IMR-90 (cell line): ENCODE data around the gene GBP3. TPM values are rescaled to one million over a fixed set of nuclear protein-coding genes. Genes with fewer than 3 reads are reported as not detected.

Experiments used
- ATAC-seq: fragments of 200-7000 bp; cut with Tn5 transposase; 2 replicates; pipeline ENCODE4 v1.9.1; 2020; ENCODE audit warnings: low read depth, mild to moderate bottlenecking, moderate library complexity
- BruUV-seq: library from RNA; stranded (reverse); fragments of 400-500 nt; replicated peaks from 2 replicates; lab custom pipeline; 2021; lab: Mats Ljungman, UMichigan
- CTCF ChIA-PET: fragments of 300-600 bp; formaldehyde crosslinking; extraction: SDS; loops from one replicate; lab custom pipeline; 2021; ENCODE audit warnings: antibody characterized with exemption; lab: Yijun Ruan, JAX
- POLR2A ChIA-PET: fragments of 300-600 bp; sonication (Branson Sonifier 250); formaldehyde crosslinking; loops from one replicate; lab custom pipeline; 2022; ENCODE audit warnings: antibody characterized with exemption; ENCODE audit not compliant: unreplicated experiment; lab: Charles Lee
- DNase-seq: peaks from one replicate; pipeline ENCODE4 v3.0.0; 2013
- H2AFZ ChIP-seq: replicated peaks from 2 replicates; pipeline ENCODE3; 2013; ENCODE audit warnings: low read length, mild to moderate bottlenecking; ENCODE audit not compliant: poor library complexity
- H2AK5ac ChIP-seq: 2 replicates; pipeline ENCODE4 v1.6.1; 2013; ENCODE audit warnings: low read depth, low read length, inconsistent platforms
- H2AK9ac ChIP-seq: replicated peaks from 2 replicates; pipeline ENCODE3; 2013; ENCODE audit warnings: mild to moderate bottlenecking, low read depth, low read length, moderate library complexity; ENCODE audit not compliant: poor library complexity
- H2BK120ac ChIP-seq: 2 replicates; pipeline ENCODE4 v1.6.1; 2013; ENCODE audit warnings: low read depth, low read length, inconsistent platforms
- H2BK15ac ChIP-seq: 3 replicates; pipeline ENCODE4 v1.6.1; 2013; ENCODE audit warnings: low read depth, low read length, inconsistent platforms
- H2BK20ac ChIP-seq: 2 replicates; pipeline ENCODE4 v1.6.1; 2013; ENCODE audit warnings: low read depth, mild to moderate bottlenecking, inconsistent platforms, low read length, moderate library complexity
- H2BK5ac ChIP-seq: 2 replicates; pipeline ENCODE4 v1.6.1; 2013; ENCODE audit warnings: mild to moderate bottlenecking, low read depth, low read length, inconsistent platforms; ENCODE audit not compliant: poor library complexity, severe bottlenecking
- H3K14ac ChIP-seq: replicated peaks from 2 replicates; pipeline ENCODE4 v1.6.1; 2013; ENCODE audit warnings: low read depth, low read length, inconsistent platforms
- H3K18ac ChIP-seq: 2 replicates; pipeline ENCODE4 v1.6.1; 2013; ENCODE audit warnings: low read depth, low read length, control low read depth
- H3K23ac ChIP-seq: 2 replicates; pipeline ENCODE4 v1.6.1; 2013; ENCODE audit warnings: low read depth, low read length, inconsistent platforms
- H3K27ac ChIP-seq: 2 replicates; pipeline ENCODE4 v1.5.1; 2013; ENCODE audit warnings: mild to moderate bottlenecking, control low read depth, low read length; ENCODE audit not compliant: insufficient read depth
- H3K27me3 ChIP-seq: 2 replicates; pipeline ENCODE4 v1.6.1; 2013; ENCODE audit warnings: low read length; ENCODE audit not compliant: control insufficient read depth, insufficient read depth
- H3K36me3 ChIP-seq: 2 replicates; pipeline ENCODE4 v1.6.1; 2013; ENCODE audit warnings: low read length, mixed read lengths; ENCODE audit not compliant: control insufficient read depth, insufficient read depth
- H3K4ac ChIP-seq: 2 replicates; pipeline ENCODE4 v1.6.1; 2013; ENCODE audit warnings: low read depth, low read length, inconsistent platforms
- H3K4me1 ChIP-seq: 2 replicates; pipeline ENCODE4 v1.6.1; 2013; ENCODE audit warnings: low read length, mixed read lengths; ENCODE audit not compliant: control insufficient read depth, insufficient read depth
- H3K4me2 ChIP-seq: 2 replicates; pipeline ENCODE4 v1.6.1; 2013; ENCODE audit warnings: low read depth, mild to moderate bottlenecking, control low read depth, low read length, moderate library complexity
- H3K4me3 ChIP-seq: 2 replicates; pipeline ENCODE4 v1.5.1; 2013; ENCODE audit warnings: low read depth, mild to moderate bottlenecking, control low read depth, low read length, moderate library complexity; ENCODE audit not compliant: insufficient read depth
- H3K56ac ChIP-seq: 2 replicates; pipeline ENCODE4 v1.6.1; 2013; ENCODE audit warnings: low read length, inconsistent platforms; ENCODE audit not compliant: insufficient read depth; ENCODE audit errors: extremely low read depth
- H3K79me1 ChIP-seq, 2 experiments: 2 replicates each; pipeline ENCODE4 v1.6.1; 2013; ENCODE audit warnings: low read length in 2 of 2, inconsistent platforms in 1 of 2, low read depth in 1 of 2
- H3K9ac ChIP-seq: 2 replicates; pipeline ENCODE4 v1.6.1; 2013; ENCODE audit warnings: low read depth, low read length, control low read depth
- H3K9me1 ChIP-seq: 2 replicates; pipeline ENCODE4 v1.6.1; 2013; ENCODE audit warnings: low read length, inconsistent platforms; ENCODE audit not compliant: insufficient read depth
- H3K9me3 ChIP-seq: 2 replicates; pipeline ENCODE4 v1.6.1; 2013; ENCODE audit warnings: low read length; ENCODE audit not compliant: control insufficient read depth, insufficient read depth
- H4K20me1 ChIP-seq: 2 replicates; pipeline ENCODE4 v1.6.1; 2013; ENCODE audit warnings: low read length, inconsistent platforms; ENCODE audit not compliant: insufficient read depth
- H4K5ac ChIP-seq: 2 replicates; pipeline ENCODE4 v1.6.1; 2013; ENCODE audit warnings: mild to moderate bottlenecking, low read depth, low read length, control low read depth
- H4K8ac ChIP-seq, 2 experiments: 2 replicates each; pipeline ENCODE4 v1.6.1; 2013; ENCODE audit warnings: low read depth in 2 of 2, low read length in 2 of 2, control low read depth in 1 of 2, inconsistent platforms in 1 of 2
- H4K91ac ChIP-seq: 2 replicates; pipeline ENCODE4 v1.6.1; 2013; ENCODE audit warnings: low read depth, low read length, inconsistent platforms; ENCODE audit not compliant: insufficient read depth
- dilution Hi-C: fragments of 300-500 bp; cut with HindIII; formaldehyde crosslinking; loops from one replicate; pipeline ENCODE4 v1.14.3; 2018; ENCODE audit warnings: low sequenced_read_pairs; ENCODE audit not compliant: unreplicated experiment
- in situ Hi-C: fragments of 300-500 bp; cut with MboI; formaldehyde crosslinking; loops from 3 replicates; pipeline ENCODE4 v1.14.3; 2019; ENCODE audit warnings: low sequenced_read_pairs, inconsistent platforms, mixed read lengths
- intact Hi-C: fragments of 100-400 bp; cut with micrococcal nuclease; formaldehyde crosslinking; loops from 2 replicates; pipeline ENCODE4 v1.10.0; 2022
- polyA plus RNA-seq, 3 experiments: library from polyadenylated mRNA; depleted of rRNA; stranded (reverse); fragments of >200 nt; gene quantifications; 2 replicates each; pipeline ENCODE4 v1.2.3, GENCODE V29; 2012; ENCODE audit warnings: low replicate concordance in 1 of 3
- total RNA-seq: library from RNA; depleted of rRNA; stranded (reverse); fragments of >200 nt; gene quantifications from 2 replicates; pipeline ENCODE4 v1.2.3, GENCODE V29; 2012
- TF ChIP-seq, protein P1 (sequence below): conservative IDR thresholded peaks from 2 replicates; pipeline ENCODE4 v1.5.1; 2012; ENCODE audit warnings: mild to moderate bottlenecking, low read depth, low read length, improper control_type of control experiment

The GBP3 gene
- total and polyA plus RNA-seq, 2 of the 4 experiments (the other 2 are of a cell fraction) = 21.9 to 50.0 TPM

GRCh38 chr1:88979749-88980116 lies 42.9 kb downstream of the GBP3 start:
- Histone ChIP-seq H3K4me3 (no peak overlapping the region), H4K8ac (no peak overlapping the region), H2BK120ac (no peak overlapping the region), H4K5ac (no peak overlapping the region), H2BK5ac (no peak overlapping the region), H3K9me1 (0 out of 2 replicates have a peak, but pooled peaks cover 6% of the 10 kb centered on the region), H3K27ac (no peak overlapping the region), H4K20me1 (peaks cover 4% of the 10 kb centered on the region; the same call in 1 of the 2 replicates), H3K9me3 (0 out of 2 replicates have a peak, but pooled peaks cover 1% of the 10 kb centered on the region), H3K18ac (no peak overlapping the region), H3K14ac (no peak overlapping the region), H3K56ac (no peak overlapping the region), H3K4me1 (peaks cover 6% of the 10 kb centered on the region), H3K36me3 (peaks cover 11% of the 10 kb centered on the region; the same call in 1 of the 2 replicates), H3K79me1 (peaks cover 19 to 46% of the 10 kb centered on the region in 2 experiments), H3K27me3 (no peaks in the 10 kb centered on the region), H4K91ac (no peak overlapping the region), H3K4me2 (no peak overlapping the region), H2AK5ac (no peak overlapping the region), H3K9ac (no peak overlapping the region), H2AK9ac (no peak overlapping the region), H3K4ac (no peak overlapping the region), H2BK20ac (no peak overlapping the region), H2AFZ (no peak overlapping the region), H3K23ac (no peak overlapping the region), H2BK15ac (no peak overlapping the region)
- in situ Hi-C loops = no loop called here
- intact Hi-C loops = no loop called here
- ChIA-PET CTCF (interaction anchor here (0.6 kb wide), 1 partner anchor 104 kb away, joined by 7 read pairs; no protein-coding TSS in a partner anchor), POLR2A (no interaction called here)
- no TSS peak for BruUV-seq
- ATAC-seq (no peak), DNase-seq (no peak)
- dilution Hi-C loops = no loop called here
- TF ChIP-seq, protein P1, sequence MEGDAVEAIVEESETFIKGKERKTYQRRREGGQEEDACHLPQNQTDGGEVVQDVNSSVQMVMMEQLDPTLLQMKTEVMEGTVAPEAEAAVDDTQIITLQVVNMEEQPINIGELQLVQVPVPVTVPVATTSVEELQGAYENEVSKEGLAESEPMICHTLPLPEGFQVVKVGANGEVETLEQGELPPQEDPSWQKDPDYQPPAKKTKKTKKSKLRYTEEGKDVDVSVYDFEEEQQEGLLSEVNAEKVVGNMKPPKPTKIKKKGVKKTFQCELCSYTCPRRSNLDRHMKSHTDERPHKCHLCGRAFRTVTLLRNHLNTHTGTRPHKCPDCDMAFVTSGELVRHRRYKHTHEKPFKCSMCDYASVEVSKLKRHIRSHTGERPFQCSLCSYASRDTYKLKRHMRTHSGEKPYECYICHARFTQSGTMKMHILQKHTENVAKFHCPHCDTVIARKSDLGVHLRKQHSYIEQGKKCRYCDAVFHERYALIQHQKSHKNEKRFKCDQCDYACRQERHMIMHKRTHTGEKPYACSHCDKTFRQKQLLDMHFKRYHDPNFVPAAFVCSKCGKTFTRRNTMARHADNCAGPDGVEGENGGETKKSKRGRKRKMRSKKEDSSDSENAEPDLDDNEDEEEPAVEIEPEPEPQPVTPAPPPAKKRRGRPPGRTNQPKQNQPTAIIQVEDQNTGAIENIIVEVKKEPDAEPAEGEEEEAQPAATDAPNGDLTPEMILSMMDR = no peak
